ENCODE results near the gene AMZ2.
"Not testable (repeated sequence)": the region's sequence is repeated elsewhere in the genome, so short reads cannot be mapped to it uniquely, and the experiment has no call there.

DNA sequence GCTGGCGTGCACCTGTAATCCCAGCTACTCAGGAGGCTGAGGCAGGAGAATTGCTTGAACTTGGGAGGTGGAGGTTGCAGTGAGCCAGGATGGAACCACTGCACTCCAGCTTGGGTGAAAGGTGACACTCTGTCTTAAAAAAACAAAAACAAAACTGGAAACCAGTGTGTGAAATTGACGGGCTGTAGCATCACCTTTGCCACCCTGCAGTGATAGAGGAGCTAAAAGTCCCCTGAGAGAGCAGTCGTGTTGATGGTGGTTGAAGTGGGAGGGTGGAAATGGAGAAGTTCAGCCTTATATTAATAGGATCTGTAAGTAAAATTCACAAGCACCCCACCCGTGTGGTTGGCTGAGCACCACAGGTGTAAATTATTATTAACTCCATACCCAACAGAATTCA, 22.8 kb upstream of the AMZ2 start:
- TF ChIP-seq, protein P1, sequence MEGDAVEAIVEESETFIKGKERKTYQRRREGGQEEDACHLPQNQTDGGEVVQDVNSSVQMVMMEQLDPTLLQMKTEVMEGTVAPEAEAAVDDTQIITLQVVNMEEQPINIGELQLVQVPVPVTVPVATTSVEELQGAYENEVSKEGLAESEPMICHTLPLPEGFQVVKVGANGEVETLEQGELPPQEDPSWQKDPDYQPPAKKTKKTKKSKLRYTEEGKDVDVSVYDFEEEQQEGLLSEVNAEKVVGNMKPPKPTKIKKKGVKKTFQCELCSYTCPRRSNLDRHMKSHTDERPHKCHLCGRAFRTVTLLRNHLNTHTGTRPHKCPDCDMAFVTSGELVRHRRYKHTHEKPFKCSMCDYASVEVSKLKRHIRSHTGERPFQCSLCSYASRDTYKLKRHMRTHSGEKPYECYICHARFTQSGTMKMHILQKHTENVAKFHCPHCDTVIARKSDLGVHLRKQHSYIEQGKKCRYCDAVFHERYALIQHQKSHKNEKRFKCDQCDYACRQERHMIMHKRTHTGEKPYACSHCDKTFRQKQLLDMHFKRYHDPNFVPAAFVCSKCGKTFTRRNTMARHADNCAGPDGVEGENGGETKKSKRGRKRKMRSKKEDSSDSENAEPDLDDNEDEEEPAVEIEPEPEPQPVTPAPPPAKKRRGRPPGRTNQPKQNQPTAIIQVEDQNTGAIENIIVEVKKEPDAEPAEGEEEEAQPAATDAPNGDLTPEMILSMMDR (IDR thresholded peaks at IDR 0.05) = not testable (repeated sequence)
- not testable (repeated sequence) for TF ChIP-seq POLR2A, POLR2AphosphoS5 (IDR thresholded peaks at IDR 0.05)
